Astrocyte (in vitro differentiated cells and primary cell): ENCODE data around the gene SDR42E2.
"Not testable (repeated sequence)": the region's sequence is repeated elsewhere in the genome, so short reads cannot be mapped to it uniquely, and the experiment has no call there.

Experiments
- CTCF ChIP-seq: IDR thresholded peaks from 2 replicates; pipeline ENCODE4 v1.5.1; 2011; ENCODE audit warnings: low read depth, mild to moderate bottlenecking, inconsistent platforms, low read length, moderate library complexity; ENCODE audit not compliant: insufficient read depth
- EZH2 ChIP-seq: IDR thresholded peaks from 2 replicates; pipeline ENCODE4 v1.6.1; 2012; ENCODE audit warnings: mild to moderate bottlenecking, low read length, inconsistent platforms; ENCODE audit not compliant: insufficient read depth

GRCh38 chr16:22216832-22217225 lies 54.5 kb downstream of the SDR42E2 start:
- TF ChIP-seq CTCF, EZH2: not testable (repeated sequence)
